ENCODE results near the gene SART3.

DNA sequence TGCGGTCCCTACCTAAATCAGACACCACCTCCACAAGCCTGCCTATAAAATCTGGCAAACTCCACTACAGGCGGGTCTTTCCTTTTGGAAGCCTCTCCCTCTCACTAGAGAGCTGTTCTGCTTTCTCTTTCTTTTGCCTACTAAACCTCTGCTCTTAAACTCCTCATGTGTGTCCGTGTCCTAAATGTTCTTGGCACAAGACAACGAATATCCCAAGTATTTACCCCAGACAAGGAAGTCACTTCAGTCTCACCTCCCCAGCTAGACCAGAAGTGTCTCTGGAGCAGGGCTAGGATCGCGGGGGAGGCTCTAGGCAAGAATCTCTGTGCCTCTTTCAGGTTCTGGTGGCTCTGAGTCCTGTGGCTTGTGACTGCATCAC is 83.1 kb downstream of the SART3 start:
- no peak for TF ChIP-seq RXRA (IDR thresholded peaks at IDR 0.05)
- no peak for TF ChIP-seq GABPA (IDR thresholded peaks at IDR 0.05 in 1 of 2, conservative IDR thresholded peaks at IDR 0.05 in 1 of 2)
- no peak for TF ChIP-seq SP1 (IDR thresholded peaks at IDR 0.05)
- TF ChIP-seq, protein P1, sequence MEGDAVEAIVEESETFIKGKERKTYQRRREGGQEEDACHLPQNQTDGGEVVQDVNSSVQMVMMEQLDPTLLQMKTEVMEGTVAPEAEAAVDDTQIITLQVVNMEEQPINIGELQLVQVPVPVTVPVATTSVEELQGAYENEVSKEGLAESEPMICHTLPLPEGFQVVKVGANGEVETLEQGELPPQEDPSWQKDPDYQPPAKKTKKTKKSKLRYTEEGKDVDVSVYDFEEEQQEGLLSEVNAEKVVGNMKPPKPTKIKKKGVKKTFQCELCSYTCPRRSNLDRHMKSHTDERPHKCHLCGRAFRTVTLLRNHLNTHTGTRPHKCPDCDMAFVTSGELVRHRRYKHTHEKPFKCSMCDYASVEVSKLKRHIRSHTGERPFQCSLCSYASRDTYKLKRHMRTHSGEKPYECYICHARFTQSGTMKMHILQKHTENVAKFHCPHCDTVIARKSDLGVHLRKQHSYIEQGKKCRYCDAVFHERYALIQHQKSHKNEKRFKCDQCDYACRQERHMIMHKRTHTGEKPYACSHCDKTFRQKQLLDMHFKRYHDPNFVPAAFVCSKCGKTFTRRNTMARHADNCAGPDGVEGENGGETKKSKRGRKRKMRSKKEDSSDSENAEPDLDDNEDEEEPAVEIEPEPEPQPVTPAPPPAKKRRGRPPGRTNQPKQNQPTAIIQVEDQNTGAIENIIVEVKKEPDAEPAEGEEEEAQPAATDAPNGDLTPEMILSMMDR (IDR thresholded peaks at IDR 0.05; ENCODE audit: low read depth, low read length, missing input control), result no peak
- TF ChIP-seq EGR1 (IDR thresholded peaks at IDR 0.05; ENCODE audit: low read depth in 2 of 2), result no peak
- TF ChIP-seq JUND (IDR thresholded peaks at IDR 0.05), result no peak
- no peak for TF ChIP-seq RAD21 (IDR thresholded peaks at IDR 0.05)
- TF ChIP-seq, protein P2, sequence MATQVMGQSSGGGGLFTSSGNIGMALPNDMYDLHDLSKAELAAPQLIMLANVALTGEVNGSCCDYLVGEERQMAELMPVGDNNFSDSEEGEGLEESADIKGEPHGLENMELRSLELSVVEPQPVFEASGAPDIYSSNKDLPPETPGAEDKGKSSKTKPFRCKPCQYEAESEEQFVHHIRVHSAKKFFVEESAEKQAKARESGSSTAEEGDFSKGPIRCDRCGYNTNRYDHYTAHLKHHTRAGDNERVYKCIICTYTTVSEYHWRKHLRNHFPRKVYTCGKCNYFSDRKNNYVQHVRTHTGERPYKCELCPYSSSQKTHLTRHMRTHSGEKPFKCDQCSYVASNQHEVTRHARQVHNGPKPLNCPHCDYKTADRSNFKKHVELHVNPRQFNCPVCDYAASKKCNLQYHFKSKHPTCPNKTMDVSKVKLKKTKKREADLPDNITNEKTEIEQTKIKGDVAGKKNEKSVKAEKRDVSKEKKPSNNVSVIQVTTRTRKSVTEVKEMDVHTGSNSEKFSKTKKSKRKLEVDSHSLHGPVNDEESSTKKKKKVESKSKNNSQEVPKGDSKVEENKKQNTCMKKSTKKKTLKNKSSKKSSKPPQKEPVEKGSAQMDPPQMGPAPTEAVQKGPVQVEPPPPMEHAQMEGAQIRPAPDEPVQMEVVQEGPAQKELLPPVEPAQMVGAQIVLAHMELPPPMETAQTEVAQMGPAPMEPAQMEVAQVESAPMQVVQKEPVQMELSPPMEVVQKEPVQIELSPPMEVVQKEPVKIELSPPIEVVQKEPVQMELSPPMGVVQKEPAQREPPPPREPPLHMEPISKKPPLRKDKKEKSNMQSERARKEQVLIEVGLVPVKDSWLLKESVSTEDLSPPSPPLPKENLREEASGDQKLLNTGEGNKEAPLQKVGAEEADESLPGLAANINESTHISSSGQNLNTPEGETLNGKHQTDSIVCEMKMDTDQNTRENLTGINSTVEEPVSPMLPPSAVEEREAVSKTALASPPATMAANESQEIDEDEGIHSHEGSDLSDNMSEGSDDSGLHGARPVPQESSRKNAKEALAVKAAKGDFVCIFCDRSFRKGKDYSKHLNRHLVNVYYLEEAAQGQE (IDR thresholded peaks at IDR 0.05), result no peak
- TF ChIP-seq, protein P3, sequence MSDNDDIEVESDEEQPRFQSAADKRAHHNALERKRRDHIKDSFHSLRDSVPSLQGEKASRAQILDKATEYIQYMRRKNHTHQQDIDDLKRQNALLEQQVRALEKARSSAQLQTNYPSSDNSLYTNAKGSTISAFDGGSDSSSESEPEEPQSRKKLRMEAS (IDR thresholded peaks at IDR 0.05), result no peak
- TF ChIP-seq, protein P4, sequence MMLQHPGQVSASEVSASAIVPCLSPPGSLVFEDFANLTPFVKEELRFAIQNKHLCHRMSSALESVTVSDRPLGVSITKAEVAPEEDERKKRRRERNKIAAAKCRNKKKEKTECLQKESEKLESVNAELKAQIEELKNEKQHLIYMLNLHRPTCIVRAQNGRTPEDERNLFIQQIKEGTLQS (IDR thresholded peaks at IDR 0.05), result no peak

Measured in liver (tissue), 3 donors.